Erythroblast (primary cell): Measurements from ENCODE around the gene LARGE1.
"Not testable (repeated sequence)": the region's sequence is repeated elsewhere in the genome, so short reads cannot be mapped to it uniquely, and the experiment has no call there.

ENCODE experiments used
- DNase-seq, 2 experiments: peaks; one replicate each; lab custom pipeline; 2025; lab: John Stamatoyannopoulos, UW
- GATA1 ChIP-seq: IDR thresholded peaks from 2 replicates; pipeline ENCODE4 v1.6.1; 2011; ENCODE audit warnings: low read depth, mild to moderate bottlenecking, control low read depth, low read length, moderate library complexity
- POLR2A ChIP-seq: IDR thresholded peaks from 2 replicates; pipeline ENCODE4 v1.6.1; 2011; ENCODE audit warnings: mild to moderate bottlenecking, low read length

Gene LARGE1

DNA sequence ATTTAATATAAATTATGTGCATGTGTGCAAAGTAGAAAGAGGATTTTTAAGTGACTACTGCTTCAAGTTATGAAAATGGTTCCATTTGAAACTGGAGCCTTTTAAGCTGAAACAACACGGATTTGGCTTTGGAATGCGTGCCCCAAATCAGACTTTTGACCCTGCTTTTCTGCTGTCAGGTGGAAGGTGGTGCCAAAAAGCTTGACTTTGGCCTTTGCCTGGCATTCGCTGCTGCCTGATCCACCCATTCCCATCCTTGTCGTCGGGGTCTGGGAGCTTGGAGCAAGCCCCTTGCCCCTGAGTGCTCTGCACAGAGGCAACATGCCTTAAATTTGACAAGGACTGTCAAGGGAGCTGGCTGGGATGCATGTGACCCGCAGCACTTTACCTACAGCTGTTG, 526.8 kb downstream of the LARGE1 start:
- no peak for TF ChIP-seq GATA1
- TF ChIP-seq POLR2A, result no peak
- DNase-seq, result no peak

DNA sequence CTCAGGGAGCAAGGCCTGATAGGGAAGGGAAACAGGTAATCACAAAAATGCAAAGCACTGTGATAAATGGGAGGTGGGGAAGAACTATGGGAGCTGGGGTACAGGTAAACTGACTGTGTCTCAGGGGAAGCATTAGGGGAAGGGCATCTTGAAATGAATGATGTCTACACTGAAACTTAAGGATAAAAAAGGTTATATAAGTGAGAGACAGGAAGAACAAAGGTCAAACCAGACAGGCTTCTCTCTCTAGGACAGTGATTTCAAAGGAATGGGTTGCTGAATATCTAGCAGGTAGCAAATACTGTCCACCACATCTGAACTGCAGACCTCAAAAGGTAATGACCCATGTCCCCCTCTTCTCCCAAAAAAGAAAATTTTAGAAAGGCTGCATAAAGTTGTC, 529.0 kb downstream of the LARGE1 start:
- no peak for TF ChIP-seq POLR2A
- TF ChIP-seq GATA1, result no peak
- no peak for DNase-seq

DNA sequence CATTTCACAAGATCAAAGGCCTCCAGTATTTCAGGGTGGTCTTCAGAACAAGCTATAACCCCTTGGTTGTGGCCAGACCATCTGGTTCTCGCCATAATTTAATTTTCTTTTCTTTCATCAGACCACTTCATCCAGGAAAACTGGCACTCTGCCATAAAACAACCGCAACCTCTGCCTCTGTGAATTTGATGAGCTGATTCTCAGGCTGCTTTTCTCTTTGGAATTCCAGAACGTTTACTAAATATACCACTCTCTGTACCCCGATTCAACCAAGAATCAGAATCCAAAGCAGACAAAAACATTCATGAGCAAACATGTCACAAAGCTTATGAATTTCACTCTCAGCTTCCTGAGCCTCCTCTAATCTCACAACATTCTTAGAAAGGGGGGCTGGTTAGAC, 530.3 kb downstream of the LARGE1 start:
- DNase-seq, result no peak
- no peak for TF ChIP-seq POLR2A
- TF ChIP-seq GATA1, result no peak

DNA sequence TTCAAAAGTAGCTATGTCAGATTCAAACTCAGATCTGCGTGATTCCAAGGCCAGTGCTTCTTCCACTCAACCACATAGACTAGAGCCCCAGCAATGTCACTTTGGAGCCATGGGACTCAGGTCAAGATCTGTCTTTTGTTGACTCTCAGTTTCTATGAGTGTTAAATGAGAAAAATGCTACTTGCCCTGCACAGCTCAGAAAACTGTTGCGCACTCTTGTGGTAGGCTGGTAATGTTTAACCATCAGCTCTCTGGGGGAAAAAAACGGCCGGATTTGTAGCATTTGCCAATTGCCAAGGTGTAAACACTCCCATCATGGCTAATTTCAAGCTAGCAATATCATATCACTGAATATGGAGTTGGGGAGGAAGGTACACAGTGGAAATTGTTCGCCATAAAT, 534.0 kb downstream of the LARGE1 start:
- TF ChIP-seq GATA1 (no peak), POLR2A (no peak)
- DNase-seq, result no peak

DNA sequence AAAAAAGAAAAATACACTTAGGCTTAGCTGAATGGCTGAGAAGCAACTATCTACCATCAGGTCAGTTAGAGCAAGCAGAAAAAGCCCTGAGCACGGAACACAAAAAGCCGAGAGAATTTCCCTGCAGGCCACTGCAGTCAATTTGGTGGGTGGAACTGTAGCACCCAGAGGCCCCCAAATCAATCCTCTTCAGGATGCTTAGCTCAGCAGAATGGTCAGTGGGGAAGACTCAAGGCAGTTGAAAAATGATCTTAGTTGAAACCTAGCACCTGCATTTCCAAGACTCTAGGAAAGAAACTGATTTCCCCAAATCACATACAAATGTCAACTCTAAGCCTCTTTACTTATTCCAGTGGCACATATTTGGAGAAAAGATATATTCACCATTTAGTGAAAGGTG, 534.7 kb downstream of the LARGE1 start:
- TF ChIP-seq GATA1, result no peak
- no peak for TF ChIP-seq POLR2A
- DNase-seq, result no peak

DNA sequence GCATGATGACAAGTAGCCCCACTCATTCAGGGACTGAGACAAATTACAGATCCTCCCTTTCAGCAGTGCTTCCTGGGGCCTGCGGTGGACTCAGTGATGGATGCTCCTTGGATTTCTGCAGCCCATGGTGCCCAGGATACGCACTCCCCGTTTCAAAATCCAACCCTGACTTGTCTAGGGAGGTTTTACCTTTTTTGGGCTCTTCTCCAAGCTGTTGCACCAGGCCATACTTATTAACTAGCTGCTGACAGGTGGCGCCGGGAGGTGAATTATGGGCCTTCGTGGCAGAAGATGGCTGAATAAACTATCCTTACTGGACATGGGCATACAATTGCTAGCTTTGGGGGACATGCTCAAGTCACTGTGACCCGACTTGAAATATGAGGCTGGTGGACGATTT, 537.8 kb downstream of the LARGE1 start:
- no peak for TF ChIP-seq GATA1
- TF ChIP-seq POLR2A, result no peak
- no peak for DNase-seq

DNA sequence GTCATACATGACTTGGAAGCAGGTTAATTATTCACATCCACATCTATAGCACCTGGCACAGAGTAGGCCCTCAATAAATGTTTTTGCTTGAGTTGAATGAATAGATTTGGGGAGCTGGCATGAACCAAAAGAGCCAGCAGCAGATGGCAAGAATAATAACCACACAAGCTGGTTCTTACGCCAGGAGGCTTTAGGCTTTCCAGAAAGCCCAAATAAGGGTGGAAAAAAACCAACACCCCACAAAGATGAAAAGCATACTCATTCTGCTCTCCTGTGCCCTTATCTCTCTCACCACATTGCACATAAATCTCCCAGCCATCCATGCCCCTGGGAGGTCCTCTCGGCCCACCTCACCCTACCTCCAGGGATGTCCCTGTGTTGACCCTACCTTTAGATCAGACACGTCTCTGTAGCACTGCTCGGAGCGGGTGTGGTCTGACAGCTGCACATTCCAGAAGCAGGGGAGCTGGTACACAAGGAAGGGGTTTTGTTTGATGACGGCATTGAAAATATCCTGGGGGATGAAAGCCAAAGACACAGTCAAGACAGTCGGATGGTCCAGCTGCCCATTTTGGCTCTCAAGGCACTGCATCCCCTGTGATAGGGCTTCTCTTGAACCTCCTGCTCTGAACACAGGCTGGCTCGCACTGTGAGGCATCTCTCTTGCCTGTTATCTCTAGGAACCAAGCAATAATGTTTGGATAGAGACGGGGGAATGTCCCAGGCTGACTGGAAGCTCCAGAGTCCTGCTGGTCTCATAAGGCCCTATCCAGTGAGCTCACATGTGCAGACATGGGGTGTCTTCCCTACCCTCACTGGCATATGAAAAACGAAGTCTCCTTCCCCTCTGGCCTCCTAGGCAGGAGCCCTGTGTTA, 538.5 kb downstream of the LARGE1 start:
- DNase-seq, result no peak
- TF ChIP-seq POLR2A, result no peak
- no peak for TF ChIP-seq GATA1

DNA sequence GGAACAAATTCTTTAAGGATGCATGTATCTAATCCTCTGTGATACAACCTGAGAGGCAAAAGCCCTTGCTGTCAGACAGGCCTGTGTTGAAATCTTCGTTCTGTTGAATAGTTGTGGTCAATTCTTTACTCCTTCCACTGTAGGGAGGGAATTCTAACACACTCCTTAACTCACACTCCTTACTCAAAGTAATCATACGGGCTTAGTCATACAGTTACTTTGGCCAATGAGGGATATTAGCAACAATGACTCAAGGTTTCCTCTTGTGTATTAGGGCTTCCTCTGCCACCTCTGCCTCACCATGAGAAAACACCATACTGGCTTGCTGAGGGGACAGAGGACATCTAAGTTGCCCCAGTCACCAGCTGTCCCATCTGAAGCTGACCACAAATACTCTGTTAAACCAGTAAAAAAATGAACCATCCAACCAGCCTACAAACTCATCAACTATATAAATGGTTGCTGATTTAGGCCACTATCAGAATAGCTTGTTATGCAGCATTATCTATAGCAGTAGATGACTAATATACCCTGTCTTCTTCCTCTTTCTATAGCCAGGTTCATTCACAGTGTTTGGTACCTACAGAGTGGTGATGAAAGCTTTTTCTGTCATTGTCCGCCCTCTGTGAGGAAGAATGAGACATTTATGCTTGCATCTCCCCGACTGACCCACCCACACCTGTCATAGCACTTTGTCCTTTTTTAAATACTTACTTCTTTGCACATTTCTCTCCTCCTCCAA, 539.3 kb downstream of the LARGE1 start:
- no peak for DNase-seq
- TF ChIP-seq POLR2A (no peak), GATA1 (no peak)

DNA sequence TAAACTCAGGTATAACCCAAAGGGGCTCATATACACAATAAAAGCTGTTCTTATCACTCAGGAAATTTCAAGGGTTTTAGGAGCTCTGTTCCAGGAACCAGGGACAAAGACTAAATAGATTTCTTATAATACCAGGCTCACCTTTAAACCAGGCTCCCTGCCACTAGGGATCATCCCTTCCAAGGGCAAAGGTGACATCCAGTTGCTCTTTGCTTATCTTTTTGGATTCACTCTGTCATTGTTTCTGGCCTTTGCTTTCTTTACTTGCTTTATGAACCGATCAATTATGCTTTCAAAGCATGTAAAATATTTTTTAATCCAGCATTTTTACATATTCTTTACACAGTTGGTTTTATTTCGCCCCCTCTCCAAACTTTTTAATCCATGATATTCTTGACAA, 540.4 kb downstream of the LARGE1 start:
- TF ChIP-seq POLR2A (no peak), GATA1 (no peak)
- no peak for DNase-seq

DNA sequence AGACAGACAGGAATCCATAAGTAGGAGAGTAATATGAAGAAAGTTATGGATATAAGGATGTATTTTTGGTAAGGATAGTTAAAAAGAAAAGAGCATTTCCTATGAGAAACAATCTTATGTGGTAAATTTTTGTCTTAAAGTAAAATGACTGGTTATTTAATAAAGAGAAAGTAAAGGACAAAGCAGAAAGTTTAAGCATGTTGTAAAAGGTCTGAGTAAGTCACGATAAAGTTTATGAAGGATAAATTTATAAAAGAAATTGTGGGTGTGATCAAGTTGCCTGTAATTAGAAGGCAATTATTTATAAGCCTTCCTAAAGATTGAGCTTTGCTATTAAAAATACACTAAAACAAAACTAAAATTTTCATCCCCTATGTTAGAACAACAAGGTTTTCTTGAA, 547.4 kb downstream of the LARGE1 start:
- no peak for DNase-seq
- TF ChIP-seq POLR2A (no peak), GATA1 (no peak)

DNA sequence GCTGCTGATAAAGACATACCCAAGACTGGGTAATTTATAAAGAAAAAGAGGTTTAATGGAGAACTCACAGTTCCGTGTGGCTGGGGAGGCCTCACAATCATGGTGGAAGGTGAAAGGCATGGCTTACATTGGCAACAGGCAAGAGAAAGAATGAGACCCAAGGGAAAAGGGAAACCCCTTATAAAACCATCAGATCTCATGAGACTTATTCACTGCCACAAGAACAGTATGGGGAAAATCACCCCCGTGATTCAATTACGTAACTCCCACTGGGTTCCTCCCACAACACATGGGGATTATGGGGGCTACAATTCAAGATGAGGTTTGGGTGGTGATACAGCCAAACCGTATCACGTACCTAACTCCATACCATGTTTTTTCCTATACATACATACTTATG, 557.0 kb downstream of the LARGE1 start:
- not testable (repeated sequence) for DNase-seq

DNA sequence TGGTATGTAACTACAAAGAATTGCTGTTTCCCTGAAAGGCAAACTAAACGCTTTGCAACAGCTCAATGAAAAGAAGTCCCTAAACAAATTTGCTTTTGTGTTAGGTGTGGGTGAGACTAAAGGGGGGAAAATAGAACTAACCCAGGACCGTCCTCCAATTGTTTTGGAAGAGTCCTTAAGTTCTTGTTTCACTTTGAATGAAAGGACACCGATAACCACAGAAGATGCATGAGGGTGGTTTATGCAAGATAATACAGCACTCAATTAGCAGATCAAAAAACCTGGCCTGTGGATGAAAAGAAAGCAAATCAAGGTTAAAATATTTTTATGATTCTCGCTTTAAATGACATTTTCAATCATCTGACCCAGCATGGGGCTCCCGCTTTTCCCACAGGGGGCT, 557.6 kb downstream of the LARGE1 start:
- TF ChIP-seq POLR2A (no peak), GATA1 (no peak)
- no peak for DNase-seq

DNA sequence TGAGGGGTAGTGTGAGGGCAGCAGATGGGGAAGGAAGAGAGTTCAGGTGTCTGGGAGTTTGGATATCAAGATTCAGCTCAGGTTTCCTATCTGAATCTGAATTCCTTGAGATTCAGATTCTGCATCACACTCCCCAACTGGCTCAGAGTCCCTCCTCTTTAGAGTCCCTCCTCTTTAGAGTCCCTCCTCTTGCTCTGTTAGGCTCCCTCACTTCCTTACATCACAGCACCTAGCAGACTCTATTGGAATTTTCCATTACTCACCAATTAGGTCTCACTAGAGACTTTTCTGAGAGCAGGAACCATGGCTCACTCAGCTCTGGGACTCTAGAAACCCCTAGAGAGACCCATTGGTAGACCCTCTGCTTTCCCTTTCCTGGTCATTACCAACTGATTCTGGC, 558.7 kb downstream of the LARGE1 start:
- no peak for TF ChIP-seq POLR2A
- TF ChIP-seq GATA1, result no peak
- no peak for DNase-seq

DNA sequence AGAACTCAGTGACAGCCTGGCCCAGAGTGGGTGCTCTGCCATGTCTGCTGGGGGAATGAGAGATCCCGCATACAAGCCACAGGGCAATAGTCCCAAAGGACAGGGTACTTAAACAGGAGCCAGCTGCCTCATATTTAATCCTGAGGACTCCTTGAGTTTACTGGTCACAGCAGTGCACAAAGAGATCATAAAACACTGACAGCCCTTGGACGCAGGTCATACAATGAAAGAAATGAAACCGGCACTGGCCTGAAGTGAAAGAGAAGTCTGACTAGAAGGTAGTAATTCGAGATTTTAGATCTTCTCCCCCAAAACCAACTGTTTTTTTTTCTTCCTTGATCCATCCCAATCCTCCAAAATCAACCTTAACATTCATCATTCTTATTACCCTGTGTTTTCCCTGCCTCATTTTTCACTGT, 562.3 kb downstream of the LARGE1 start:
- no peak for TF ChIP-seq POLR2A
- no peak for TF ChIP-seq GATA1
- no peak for DNase-seq

DNA sequence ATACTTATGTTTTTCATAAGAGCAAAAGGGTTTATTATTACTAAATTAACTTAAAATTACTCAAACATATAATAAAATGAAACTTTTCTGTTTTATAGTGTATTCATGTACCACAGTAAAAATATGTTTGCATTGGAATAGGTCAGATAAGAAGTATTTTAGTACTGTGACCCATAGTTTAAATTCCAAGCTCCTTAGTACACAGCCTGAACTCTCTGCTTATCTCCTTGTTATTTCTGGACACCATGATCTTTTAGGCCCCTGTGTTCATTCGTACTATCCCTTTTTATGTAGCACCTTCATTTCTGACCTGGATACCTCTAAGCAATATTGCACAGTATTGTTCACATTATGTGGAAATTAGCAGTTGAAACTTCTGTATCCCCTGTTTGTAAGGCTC, 565.3 kb downstream of the LARGE1 start:
- DNase-seq, result no peak
- TF ChIP-seq POLR2A, result no peak
- TF ChIP-seq GATA1, result no peak
